ENCODE measurements around the gene OPTC. TPM values are rescaled to one million over a fixed set of nuclear protein-coding genes. Genes with fewer than 3 reads are reported as not detected.
A peak's percentile ranks its signal among the peaks of the same experiment; 100 is the strongest.

The OPTC gene
- total RNA-seq, 1 donor from 2014 or later, result not detected

DNA sequence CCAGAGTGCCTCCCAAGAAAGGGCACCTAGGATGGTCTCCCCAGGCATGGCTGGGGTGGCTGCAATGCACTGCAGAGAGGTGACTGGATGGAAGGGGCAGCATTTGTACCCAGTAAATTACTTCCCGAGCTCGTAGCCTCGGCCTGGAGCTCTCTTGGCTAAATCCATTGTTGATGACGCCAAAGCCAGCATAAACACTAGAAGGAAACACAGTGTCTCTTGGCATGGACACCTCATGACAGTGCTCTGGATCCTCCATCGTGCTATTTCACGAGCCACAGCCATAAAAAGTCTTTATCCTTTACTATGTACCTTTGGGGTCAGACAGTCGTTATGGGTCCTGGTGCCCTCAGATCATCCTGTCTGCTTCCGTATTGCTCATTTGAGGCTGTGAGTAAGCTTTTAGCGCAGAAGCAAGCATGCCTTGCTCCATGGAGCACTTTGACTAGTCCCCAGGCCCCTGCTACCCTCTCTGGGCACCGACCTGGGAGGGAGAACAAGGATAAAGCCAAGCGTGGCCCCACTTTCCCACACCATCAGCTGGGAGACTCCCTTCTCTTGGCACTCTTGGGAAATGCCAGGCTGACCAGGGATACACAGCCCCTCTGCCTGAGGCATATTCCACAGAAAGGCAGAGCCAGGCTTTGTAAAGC lies 28.7 kb upstream of the OPTC start:
- DNase-seq (ENCODE audit: low spot score), result no peak

DNA sequence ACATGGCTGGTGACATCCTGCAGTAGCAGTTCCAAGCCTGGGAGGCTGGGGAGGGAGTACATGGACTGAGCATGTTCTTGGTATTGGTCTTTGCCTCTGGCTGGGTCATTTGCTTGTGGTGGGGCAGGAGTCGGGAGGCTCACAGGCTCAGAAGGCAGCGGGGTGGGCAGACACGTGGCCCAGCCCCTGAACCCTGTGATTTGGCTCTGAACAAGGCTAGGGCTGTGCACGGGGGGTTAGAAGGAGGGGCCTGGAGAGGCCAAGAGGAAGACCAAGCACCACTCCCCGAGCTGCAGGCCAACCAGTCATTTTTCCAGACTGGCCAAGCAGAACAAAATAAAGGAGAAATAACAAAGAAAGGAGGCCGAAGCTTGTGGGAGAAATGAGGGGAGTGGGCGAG lies 28.0 kb upstream of the OPTC start:
- DNase-seq (ENCODE audit: low spot score), result peak; percentile 93

DNA sequence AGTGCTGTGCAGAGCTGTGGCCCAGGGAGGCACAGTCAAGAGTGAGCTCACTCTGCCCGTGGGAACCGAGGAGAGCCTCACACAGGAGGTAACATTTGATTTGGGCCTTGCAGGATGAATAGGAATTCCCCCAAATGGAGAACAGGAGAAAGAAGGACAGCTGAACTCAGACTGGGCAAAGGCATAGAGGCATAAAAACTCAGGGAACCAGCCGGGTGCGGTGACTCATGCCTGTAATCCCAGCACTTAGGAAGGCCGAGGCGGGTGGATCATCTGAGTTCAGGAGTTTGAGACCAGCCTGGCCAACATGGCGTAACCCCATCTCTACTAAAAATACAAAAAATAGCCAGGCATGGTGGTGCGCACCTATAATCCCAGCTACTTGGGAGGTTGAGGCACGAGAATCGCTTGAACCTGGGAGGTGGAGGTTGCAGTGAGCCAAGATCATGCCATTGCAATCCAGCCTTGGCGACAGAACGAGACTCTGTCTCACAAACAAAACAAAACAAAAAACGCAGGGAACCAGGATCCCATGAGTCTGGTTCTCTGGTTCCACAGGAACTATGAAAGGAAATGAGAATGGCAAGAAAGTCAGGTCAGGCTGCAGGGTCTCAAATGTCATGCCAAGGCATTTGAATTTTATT lies 26.9 kb upstream of the OPTC start:
- DNase-seq (ENCODE audit: low spot score), result peak; percentile 64

DNA sequence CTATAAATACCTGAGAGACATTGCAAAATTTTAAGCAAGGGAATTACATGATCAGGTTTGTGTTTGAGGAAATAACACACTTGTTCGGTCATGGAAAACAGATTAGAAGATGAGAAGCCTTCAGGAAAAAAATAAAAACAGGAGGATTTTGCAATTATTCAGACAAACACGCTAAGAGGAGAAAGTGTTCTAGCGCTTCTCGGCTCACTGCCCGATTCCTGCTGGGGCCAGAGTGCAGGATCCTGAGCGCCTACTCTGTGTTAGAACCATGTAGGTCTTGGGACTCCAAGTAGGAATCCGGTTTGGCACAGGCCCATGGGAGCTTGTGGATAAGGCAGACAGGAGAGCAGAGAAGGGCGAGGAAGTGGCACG lies 26.4 kb upstream of the OPTC start:
- DNase-seq (ENCODE audit: low spot score), result peak; percentile 66

DNA sequence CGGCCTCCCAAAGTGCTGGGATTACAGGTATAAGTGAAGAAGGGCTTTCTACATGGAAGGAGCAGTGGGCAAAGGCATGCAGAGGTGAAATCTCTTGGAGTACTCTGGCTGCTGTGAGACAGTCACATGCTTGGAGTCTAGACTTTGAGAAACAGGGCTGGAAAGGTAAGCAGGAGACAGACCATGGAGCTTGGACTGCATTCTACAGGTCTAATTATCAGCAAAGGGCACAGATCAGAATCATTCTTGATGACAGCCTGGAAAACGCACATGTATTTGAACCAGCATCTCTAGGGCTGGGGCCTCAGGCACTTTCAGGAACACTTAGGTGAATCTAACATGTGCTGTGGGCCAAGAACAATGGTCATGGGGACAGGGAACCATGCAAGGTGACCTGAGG lies 25.6 kb upstream of the OPTC start:
- DNase-seq (ENCODE audit: low spot score), result no peak

DNA sequence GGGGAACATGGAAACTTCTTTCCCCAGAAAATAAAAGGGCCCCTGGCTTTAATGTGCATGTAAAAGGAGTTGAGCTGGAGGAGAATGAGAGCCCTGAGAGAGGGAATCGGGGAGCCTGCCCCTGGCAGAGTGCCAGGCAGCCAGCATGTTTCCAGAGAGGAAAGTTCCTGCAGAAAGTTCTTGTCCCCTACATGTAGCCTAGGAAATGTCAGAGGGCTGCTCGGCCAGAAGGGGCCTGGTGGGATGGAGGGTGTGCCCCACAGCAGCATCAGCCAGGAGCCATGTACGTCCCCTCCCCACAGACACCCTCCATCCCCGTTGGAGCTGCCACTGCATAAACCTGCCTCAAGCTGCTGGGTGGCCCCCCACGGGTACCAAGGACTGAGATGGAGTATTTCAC lies 23.7 kb upstream of the OPTC start:
- no peak for DNase-seq (ENCODE audit: low spot score)

DNA sequence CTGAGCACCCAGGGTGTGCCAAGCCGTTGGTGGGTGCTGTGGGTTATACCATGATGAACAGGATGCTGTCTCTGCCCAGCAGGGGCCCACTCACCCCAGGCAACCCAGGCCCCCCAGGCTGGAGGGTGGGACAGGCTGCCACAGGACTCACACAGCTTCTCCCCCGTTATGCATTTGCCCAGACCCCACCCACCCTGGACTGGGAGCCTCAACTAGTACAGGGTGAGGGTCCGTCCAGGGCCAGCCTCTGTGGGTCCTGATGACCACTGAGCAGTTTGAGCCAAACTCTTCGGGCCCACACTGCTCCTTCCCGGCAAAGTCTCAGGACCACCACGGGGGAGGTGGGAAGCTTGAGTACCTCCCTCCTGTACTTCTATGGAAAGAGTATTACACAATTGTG lies 22.1 kb upstream of the OPTC start:
- DNase-seq (ENCODE audit: low spot score), result no peak

DNA sequence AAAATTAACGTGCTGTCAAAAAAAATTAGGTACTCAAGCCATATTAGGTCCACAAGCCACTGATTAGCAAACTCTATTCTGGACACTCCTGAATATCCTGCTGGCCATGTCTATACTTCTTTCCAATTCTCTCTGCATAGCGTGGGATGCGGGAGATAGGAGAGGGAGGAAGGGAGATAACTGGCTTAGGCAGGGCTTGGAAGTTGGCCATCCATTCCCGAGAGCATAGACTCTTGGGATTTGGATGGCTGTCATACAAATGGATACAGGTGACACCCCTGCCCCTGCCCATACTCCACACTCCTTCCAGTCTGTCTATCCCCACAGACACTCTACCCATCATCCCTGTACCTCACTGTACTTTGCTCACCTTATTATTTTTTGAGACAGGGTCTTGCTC lies 20.7 kb upstream of the OPTC start:
- DNase-seq (ENCODE audit: low spot score), result no peak

DNA sequence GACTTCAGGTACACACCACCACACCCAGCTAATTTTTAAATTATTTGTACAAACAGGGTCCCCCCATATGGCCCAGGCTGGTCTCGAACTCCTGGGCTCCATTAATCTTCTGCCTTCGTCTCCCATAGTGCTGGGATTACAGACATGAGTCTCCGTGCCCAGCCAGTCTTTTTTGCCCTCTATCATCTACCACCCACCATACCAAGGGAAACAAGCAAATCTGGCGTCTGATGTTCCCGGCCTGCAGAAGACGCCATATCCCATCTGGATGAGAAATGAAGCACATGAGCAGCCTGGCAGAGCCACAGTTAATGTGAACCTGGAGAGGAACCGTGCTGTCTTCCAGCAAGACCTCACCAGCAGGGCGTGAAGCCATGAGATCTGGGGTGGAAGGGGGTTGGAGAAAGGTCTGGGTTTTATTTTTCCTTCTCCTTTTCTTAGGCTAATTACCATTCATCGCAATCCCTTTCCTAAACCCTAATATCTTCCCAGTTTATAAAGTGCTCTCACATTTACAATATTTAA lies 20.1 kb upstream of the OPTC start:
- no peak for DNase-seq (ENCODE audit: low spot score)

DNA sequence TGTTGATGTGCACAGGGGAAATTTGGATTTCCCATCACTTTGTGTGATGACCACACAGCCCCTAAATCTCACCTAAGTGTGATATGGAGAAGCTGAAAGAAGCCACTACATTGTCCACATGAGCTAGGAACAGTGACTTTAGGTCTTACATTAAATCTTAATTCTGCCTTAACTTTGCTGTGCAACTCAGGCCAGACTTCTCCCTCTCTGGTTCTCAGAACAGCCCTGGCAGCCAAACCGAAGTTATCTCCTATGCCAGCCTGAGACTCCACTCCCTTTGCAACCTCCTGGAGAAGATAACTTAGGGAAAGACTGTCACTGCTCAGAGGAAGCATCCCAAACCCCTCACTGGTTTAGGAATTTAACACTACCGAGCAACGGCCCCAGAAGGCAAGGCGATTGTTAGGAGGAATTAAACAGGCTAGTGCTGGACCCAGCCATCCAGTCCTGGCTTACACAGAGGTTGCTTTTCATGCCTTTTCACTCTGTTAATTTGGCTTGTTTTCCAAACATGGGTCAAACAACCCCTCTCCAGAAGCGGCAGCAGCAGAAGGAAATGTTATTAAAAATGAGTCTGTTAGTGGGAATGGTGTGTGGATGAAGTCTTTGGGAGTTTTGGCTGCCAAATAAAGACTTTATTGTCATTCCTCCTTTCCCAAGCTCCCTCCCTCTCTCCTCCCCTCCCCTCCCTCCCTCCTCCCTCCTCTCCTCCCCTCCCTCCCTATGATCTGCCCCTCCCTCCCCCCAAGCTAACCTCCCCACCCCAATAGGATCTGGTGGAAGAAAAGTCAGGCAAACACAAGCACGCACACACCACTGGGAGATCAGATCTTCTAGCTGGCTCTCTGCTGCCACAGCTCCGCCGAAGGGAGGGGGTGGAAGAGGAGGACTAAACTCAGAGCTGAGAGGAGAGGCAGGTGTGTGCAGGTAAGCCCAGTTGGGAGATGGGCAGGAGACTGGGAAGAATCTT lies 18.7 kb upstream of the OPTC start, which contains the start of gene PRELP:
TSS of gene PRELP (plus strand) at position 795 of the 970 bp plus-strand sequence. CDS start 7,379 bp downstream, outside the sequence.
- DNase-seq (ENCODE audit: low spot score), result peak; percentile 86

DNA sequence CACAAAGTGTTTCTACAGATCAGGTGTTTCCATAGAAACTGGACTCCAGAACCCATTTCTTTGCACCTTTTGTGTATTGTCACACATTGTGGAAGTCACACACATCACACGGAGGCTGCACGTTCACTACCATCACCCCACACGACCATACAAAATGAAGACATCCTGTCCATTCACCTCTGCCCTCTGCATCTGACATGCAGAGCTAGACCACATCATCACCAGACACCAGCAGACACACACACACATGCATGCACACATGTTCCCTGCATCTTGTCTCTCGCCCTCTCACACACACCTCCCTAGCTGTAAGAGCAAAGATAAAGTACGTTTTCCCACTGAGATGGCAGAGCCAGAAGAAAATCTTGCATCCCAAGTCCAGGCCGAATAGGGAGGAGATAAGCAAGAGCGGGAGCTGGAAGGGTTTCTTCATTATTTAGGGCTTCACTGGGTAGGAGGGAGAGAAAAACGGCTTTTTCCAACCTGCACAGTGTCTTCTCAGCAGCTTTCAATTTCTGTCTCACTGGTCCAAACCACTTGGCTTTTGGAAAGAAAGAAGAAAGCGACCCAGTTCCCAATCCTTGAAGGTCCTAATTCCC lies 17.6 kb upstream of the OPTC start:
- peak; percentile 72 for DNase-seq (ENCODE audit: low spot score)

DNA sequence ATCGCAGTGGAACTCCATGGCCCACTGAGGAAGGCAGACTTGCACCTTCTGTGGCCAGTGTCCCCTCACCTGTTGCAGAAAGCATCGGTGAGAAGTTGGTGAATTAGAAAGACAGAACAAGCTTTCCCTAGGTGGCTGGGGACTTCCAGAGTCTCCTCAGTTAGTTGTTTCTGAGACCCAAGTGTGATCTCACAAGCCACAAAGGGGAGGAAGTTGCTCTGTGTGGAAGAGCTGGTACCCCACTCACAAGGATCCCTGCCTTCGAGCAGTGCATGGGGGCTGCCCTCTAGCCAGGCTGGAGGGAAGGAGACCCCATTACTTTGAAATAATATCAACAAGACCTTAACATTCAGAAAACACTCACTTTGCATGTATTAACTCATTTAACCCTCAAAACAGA lies 16.2 kb upstream of the OPTC start:
- no peak for DNase-seq (ENCODE audit: low spot score)

DNA sequence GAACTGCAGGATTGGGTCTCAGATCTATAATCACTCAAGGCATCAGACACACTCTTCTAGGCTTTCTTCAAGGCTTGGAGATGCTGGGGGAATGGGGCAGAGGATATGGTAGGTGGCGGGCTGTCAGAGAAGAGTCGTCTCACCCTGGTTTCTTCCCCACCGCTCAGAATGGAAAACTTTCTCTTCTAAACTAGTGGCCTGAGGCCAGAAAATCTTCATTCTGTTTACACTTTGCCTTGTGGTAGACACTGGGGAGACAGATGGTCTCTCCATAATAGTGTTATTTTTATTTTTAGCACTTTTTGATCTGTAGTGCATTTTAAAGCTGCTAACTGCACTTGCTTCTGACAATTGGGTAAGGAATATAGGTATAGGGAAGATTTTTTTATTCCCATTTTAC lies 15.7 kb upstream of the OPTC start:
- DNase-seq (ENCODE audit: low spot score), result no peak

DNA sequence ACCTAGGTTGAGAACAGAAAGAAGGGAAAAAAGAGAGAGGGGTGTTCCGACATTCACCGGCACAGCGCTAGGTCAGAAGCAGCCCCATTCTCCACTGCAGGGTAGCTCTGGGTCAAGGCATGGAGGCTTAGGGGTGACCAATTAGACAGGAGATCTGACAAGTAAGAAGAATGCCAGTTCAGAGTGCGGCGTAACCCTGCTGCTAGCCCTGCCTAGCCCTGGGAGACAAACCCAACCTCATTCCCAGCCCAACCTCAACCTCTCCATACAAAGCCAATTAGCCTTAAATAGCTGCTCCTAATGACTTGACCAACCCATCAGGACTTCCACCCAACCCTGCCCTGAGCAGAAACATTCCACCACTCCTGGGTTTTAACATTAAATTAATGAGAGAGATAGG lies 15.0 kb upstream of the OPTC start:
- DNase-seq (ENCODE audit: low spot score), result no peak

DNA sequence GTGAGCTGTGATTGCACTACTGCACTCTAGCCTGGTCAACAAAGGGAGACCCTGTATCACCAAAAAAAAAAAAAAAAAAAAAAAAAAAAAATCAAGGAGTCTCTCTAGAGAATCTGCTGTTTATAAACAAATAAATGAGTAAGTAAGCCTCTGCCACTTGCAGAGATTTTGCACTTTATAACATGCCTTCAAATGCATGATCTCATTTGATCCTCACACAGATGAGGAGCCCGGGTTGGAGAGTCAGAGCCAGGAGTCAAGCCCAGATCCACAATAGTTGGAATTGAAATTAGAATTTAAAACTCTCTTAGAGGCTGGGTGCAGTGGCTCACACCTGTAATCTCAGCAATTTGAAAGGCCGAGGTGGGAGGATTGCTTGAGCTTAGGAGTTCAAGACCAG lies 14.3 kb upstream of the OPTC start:
- no peak for DNase-seq (ENCODE audit: low spot score)

DNA sequence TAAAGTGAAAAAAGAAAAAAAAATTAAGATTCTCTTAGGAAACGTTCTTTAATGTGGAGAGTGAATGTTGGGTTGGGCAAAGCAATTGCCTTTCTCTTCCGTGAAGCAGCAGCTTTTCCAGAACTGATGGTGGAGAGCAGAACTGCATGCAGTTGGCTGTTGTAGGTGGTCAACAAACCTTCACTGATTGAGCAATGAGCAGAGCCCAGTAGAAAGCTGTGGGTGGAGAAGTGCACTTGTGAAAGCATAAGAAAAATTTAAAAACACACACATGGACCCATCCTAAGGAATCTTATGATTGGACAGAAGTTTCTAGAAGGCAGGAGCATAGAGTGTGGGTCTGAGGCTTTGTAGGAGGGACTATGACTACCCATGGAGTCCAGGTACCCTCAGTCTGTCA lies 13.9 kb upstream of the OPTC start:
- peak; percentile 57 for DNase-seq (ENCODE audit: low spot score)

DNA sequence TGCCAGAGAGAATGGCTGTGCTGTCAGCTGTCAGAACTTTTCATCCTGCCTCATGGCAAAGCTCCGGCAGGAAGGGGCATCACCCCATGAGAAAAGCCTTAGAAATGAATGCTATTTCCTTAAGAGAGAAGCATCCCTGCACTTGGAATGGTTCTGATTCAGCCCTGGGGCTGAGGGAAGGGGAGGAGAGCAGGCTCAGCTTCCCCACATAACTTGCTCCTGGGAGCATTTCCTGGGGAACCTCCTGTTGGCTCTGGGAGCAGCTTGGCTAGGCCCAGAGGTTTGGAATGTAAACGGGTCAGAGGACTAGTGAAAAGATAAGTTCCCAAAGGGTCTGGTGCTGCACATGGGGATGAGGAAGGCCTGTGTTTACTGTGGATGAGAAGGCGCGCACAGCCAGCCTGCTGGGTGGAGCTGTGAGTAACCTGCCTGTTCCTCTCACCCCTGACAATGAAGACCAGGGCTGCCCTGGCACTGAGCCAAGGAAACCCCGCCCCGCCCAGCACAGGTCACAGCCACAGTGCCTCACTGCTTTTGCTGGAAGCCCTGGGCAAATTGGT lies 13.3 kb upstream of the OPTC start:
- DNase-seq (ENCODE audit: low spot score), result peak; percentile 89

DNA sequence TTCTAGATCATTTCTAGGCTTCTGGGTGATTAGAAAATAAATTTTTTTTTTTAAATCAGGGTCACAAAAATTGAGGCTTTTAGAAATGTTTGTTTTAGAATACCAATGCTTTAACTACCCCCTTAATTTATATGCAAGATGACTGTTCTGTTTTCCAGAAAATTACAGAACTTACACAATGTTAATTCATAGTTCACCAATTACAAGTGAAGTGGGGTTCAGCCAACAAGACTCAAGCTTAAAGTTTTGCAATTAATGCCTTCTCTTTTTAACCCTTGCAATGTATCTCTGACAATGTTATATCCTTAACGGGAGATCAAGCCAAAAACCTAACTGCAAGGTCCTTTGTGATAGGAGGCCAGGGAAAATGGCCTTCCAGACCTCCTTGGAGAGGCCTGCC lies 12.8 kb upstream of the OPTC start:
- no peak for DNase-seq (ENCODE audit: low spot score)

DNA sequence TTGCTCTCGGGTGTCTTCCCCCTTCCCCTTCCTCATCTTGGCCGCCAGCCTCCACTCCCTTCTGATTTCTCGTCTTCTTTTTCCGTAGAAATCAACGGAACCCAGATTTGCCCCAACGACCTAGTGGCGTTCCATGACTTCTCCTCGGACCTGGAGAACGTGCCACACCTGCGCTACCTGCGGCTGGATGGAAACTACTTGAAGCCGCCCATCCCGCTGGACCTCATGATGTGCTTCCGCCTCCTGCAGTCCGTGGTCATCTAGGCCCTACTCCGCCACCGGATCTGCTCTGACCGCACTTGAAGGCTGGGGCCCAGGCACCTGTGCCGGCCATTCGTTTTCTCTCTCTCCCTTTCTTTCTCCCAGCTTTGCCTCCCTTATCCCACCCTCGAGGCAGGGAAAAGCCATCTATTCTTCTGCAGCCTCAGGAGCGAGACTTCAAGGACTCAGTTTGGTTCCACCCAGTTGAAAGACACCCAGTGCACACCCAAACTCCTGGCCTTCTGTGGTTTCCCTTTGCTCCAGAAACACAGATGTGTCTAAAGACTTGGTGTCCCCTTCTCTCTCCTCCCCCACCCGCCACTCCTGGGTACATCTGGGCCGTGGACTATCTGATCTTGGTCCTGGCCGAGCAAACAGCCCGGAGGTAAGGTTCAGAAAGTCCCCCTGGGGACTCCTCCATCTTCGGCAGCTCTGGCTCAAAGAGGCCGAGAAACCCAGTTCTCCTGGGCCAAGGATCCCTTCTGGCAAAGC lies 7.2 kb upstream of the OPTC start:
- no peak for DNase-seq (ENCODE audit: low spot score)

DNA sequence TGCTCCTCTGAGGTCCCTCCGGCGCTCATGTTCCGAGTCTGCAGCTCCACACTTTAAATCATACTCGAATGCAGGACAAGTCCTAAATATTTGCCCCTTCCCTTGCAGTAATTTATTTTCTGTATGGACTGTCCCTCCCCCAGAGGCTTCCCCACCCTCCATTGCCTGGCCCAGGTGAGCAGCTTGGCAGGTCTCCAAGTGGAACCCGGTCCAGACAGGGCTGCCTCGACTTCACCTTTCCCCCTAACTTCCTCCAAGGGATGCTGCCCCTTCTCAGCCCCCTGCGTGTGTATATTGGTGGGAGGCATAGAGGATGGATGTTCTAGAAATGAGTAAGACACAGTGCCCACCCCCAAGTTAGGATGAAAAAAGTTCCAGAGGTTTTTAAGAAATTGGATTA lies 5.4 kb upstream of the OPTC start:
- DNase-seq (ENCODE audit: low spot score), result no peak

DNA sequence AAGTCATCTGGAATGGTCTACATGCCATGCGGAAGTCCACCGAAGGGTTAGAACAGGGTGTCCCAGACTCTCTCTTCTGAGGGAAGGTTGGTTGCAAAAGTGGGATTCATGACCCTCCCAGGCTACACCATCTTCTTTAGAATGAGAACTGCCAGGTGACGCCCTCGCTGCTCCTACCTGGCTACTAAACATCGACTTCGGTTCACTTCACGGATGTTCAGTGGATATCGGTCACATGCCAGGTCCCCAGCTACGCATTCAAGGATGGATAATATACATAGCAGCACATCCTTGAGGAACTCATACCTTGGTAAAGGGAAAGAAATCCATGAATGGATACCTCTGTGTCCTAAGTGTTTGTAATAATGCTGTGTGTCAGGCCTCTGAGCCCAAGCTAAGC lies 3.3 kb upstream of the OPTC start:
- DNase-seq (ENCODE audit: low spot score), result no peak

Data from umbilical cord (tissue), 2 donors.